ENCODE measurements around the gene DCUN1D5.
A peak's percentile ranks its signal among the peaks of the same experiment; 100 is the strongest.

The DCUN1D5 gene

GRCh38 chr11:103091801-103092524 is at the start of gene DCUN1D5:
Gene DCUN1D5 (minus strand): TSS chr11:103092160. CDS start chr11:103091872, 288 bp downstream.
- DNase-seq (ENCODE audit: low spot score): peak; percentile 97

GRCh38 chr11:103125462-103125861 is 33.5 kb upstream of the DCUN1D5 start:
- no peak for DNase-seq (ENCODE audit: low spot score)

GRCh38 chr11:103114836-103115235 is 22.9 kb upstream of the DCUN1D5 start:
- no peak for DNase-seq (ENCODE audit: low spot score)

GRCh38 chr11:103112364-103112763 is 20.4 kb upstream of the DCUN1D5 start:
- DNase-seq (ENCODE audit: low spot score): no peak

- DNase-seq (ENCODE audit: low spot score): no peak
These were observed 19.4 kb upstream of the DCUN1D5 start for GRCh38 chr11:103111400-103111799.

- peak; percentile 46 for DNase-seq (ENCODE audit: low spot score)
These were observed 18.4 kb upstream of the DCUN1D5 start for GRCh38 chr11:103110391-103110790.

- DNase-seq (ENCODE audit: low spot score): no peak
These were observed 17.9 kb upstream of the DCUN1D5 start for GRCh38 chr11:103109818-103110388.

GRCh38 chr11:103108933-103109817 is 17.2 kb upstream of the DCUN1D5 start, which contains the start of gene DYNC2H1:
Gene DYNC2H1 (plus strand): TSS chr11:103109426. CDS start chr11:103109575, 149 bp downstream.
- DNase-seq (ENCODE audit: low spot score): peak; percentile 96

- DNase-seq (ENCODE audit: low spot score): no peak
These were observed 5.3 kb upstream of the DCUN1D5 start for GRCh38 chr11:103097279-103097678.

GRCh38 chr11:103091064-103091800 is 728 bp downstream of the DCUN1D5 start:
- DNase-seq (ENCODE audit: low spot score): peak; percentile 50

- DNase-seq (ENCODE audit: low spot score): peak; percentile 7
These were observed 5.5 kb downstream of the DCUN1D5 start for GRCh38 chr11:103086461-103086860.

GRCh38 chr11:103085758-103086365 is 6.1 kb downstream of the DCUN1D5 start:
- peak; percentile 21 for DNase-seq (ENCODE audit: low spot score)

- peak; percentile 24 for DNase-seq (ENCODE audit: low spot score)
These were observed 12.1 kb downstream of the DCUN1D5 start for GRCh38 chr11:103079833-103080232.

- no peak for DNase-seq (ENCODE audit: low spot score)
These were observed 13.2 kb downstream of the DCUN1D5 start for GRCh38 chr11:103078710-103079109.

GRCh38 chr11:103077554-103077953 is 14.4 kb downstream of the DCUN1D5 start:
- no peak for DNase-seq (ENCODE audit: low spot score)

GRCh38 chr11:103076361-103076760 is 15.6 kb downstream of the DCUN1D5 start:
- DNase-seq (ENCODE audit: low spot score): no peak

GRCh38 chr11:103071008-103071407 is 21.0 kb downstream of the DCUN1D5 start:
- DNase-seq (ENCODE audit: low spot score): no peak

GRCh38 chr11:103070142-103070541 is 21.8 kb downstream of the DCUN1D5 start:
- DNase-seq (ENCODE audit: low spot score): no peak

GRCh38 chr11:103069367-103069766 is 22.6 kb downstream of the DCUN1D5 start:
- no peak for DNase-seq (ENCODE audit: low spot score)

GRCh38 chr11:103067118-103067517 is 24.8 kb downstream of the DCUN1D5 start:
- DNase-seq (ENCODE audit: low spot score): no peak

GRCh38 chr11:103061656-103062055 is 30.3 kb downstream of the DCUN1D5 start:
- DNase-seq (ENCODE audit: low spot score): no peak
